PC-3 (cell line): ENCODE results near the gene FAM98C.

Source experiments
- EZH2 ChIP-seq: fragments of 300-600 bp; sonication (generic); IDR thresholded peaks from one replicate; pipeline ENCODE4 v1.6.1; 2017; ENCODE audit warnings: antibody characterized with exemption, mild to moderate bottlenecking, low read length; ENCODE audit not compliant: unreplicated experiment
- EZH2phosphoT487 ChIP-seq: fragments of 300-600 bp; sonication (generic); IDR thresholded peaks from 2 replicates; pipeline ENCODE4 v1.6.1; 2018; ENCODE audit warnings: mild to moderate bottlenecking, antibody characterized with exemption, low read length, borderline replicate concordance
- TF ChIP-seq, protein P1 (sequence below): fragments of 300-600 bp; sonication (generic); conservative IDR thresholded peaks from 2 replicates; pipeline ENCODE4 v1.5.1; 2017; ENCODE audit warnings: antibody characterized with exemption, low read depth, mild to moderate bottlenecking, low read length

- TF ChIP-seq, protein P1, sequence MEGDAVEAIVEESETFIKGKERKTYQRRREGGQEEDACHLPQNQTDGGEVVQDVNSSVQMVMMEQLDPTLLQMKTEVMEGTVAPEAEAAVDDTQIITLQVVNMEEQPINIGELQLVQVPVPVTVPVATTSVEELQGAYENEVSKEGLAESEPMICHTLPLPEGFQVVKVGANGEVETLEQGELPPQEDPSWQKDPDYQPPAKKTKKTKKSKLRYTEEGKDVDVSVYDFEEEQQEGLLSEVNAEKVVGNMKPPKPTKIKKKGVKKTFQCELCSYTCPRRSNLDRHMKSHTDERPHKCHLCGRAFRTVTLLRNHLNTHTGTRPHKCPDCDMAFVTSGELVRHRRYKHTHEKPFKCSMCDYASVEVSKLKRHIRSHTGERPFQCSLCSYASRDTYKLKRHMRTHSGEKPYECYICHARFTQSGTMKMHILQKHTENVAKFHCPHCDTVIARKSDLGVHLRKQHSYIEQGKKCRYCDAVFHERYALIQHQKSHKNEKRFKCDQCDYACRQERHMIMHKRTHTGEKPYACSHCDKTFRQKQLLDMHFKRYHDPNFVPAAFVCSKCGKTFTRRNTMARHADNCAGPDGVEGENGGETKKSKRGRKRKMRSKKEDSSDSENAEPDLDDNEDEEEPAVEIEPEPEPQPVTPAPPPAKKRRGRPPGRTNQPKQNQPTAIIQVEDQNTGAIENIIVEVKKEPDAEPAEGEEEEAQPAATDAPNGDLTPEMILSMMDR = no peak
- no peak for TF ChIP-seq EZH2phosphoT487
- no peak for TF ChIP-seq EZH2
Measured at GRCh38 chr19:38434549-38435051, 31.7 kb downstream of the FAM98C start.
